ENCODE data around the gene FOXN3. TPM values are rescaled to one million over a fixed set of nuclear protein-coding genes. Genes with fewer than 3 reads are reported as not detected.

The FOXN3 gene
- total RNA-seq, 1 experiment from 2014 or later: 125 TPM

DNA sequence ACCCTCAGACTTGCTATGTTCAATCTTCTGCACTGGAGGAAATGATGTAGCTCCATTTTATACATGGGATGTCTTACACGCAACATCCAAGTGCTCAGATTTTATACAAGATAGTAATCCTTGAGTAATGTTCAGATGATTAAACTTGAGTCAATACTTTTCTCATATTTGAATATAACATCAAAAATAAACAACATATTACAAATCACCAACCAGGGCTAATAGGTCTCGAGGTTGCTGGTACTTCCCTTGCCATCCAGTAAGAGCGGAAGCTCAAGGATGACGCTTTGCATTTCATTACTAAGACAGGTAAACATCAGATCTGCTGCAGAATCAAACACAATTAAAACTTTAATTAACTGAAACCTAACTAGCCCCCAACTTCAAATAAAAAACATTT, 97.3 kb downstream of the FOXN3 start:
- Mint-ChIP-seq H3K4me3 (no peak overlapping the region), H3K4me1 (peaks cover 21 to 27% of the 10 kb centered on the region in 2 experiments), H3K27me3 (ENCODE audit: low read depth) (no peaks in the 10 kb centered on the region), H3K9me3 (peaks cover 22 to 33% of the 10 kb centered on the region in 2 experiments), H3K36me3 (ENCODE audit: insufficient read depth in 1 of 3, low read depth in 3 of 3) (peaks cover 61 to 84% (median 76%) of the 10 kb centered on the region in 3 experiments), H3K27ac (no peak overlapping the region)
- H3K79me1 ChIP-seq (ENCODE audit: insufficient read depth, low read depth, low read length, poor library complexity, severe bottlenecking): peaks cover 13% of the 10 kb centered on the region
- H2BK5ac ChIP-seq (ENCODE audit: insufficient read length, low read length): no peak overlapping the region
- H3K27me3 ChIP-seq (ENCODE audit: insufficient read depth, low read length): no peaks in the 10 kb centered on the region
- no peak overlapping the region for H3K18ac ChIP-seq (ENCODE audit: insufficient read length, low read depth, low read length)
- no peak for DNase-seq
- no peak overlapping the region for H2BK15ac ChIP-seq (ENCODE audit: low read depth, low read length)
- H4K91ac ChIP-seq (ENCODE audit: insufficient read length, low read depth, low read length): no peak overlapping the region
- no peaks in the 10 kb centered on the region for H4K20me1 ChIP-seq (ENCODE audit: control insufficient read depth, insufficient read depth, insufficient read length)
- H2BK20ac ChIP-seq (ENCODE audit: low read depth, low read length, poor library complexity, severe bottlenecking): no peak overlapping the region
- no peak overlapping the region for H3K23ac ChIP-seq (ENCODE audit: insufficient read length, low read depth, low read length)
- H3K4me1 ChIP-seq (ENCODE audit: insufficient read depth, low read length): no peaks in the 10 kb centered on the region; the same call in 1 of the 2 replicates
- H3K56ac ChIP-seq (ENCODE audit: insufficient read length, low read depth, low read length): no peak overlapping the region
- H3K79me2 ChIP-seq (ENCODE audit: insufficient read depth, low read length): peaks cover 34% of the 10 kb centered on the region; the same call in 1 of the 2 replicates
- H3K4ac ChIP-seq (ENCODE audit: low read depth, low read length): no peak overlapping the region
- H4K5ac ChIP-seq (ENCODE audit: insufficient read length, low read depth, low read length): no peak overlapping the region
- H2BK12ac ChIP-seq (ENCODE audit: insufficient read length, low read depth, low read length): no peak overlapping the region
- H4K8ac ChIP-seq (replicated peaks; ENCODE audit: insufficient read length, low read depth, low read length): no peak overlapping the region
- H3K4me2 ChIP-seq (ENCODE audit: insufficient read depth, insufficient read length, low read length): no peak overlapping the region
- no peak overlapping the region for H2AFZ ChIP-seq (ENCODE audit: low read length)
- no peak overlapping the region for H2AK5ac ChIP-seq (ENCODE audit: insufficient read length, low read length)
- WGBS (ENCODE audit: extremely low coverage, insufficient read length, low lambda C conversion rate): no CpG with 5 or more reads among the region's 4 CpGs
- no peak overlapping the region for H3K27ac ChIP-seq (ENCODE audit: insufficient read length, low read depth, low read length)
- H3K9me3 ChIP-seq (ENCODE audit: control insufficient read depth, low read depth, low read length): peaks cover 9% of the 10 kb centered on the region
- no peaks in the 10 kb centered on the region for H3K23me2 ChIP-seq (ENCODE audit: insufficient read length, low read depth, low read length, poor library complexity, severe bottlenecking)
- H2BK120ac ChIP-seq (ENCODE audit: low read depth, low read length, poor library complexity, severe bottlenecking): no peak overlapping the region
- no peak overlapping the region for H3K9ac ChIP-seq (ENCODE audit: extremely low read depth, insufficient read length, low read length)
- no peak overlapping the region for H3T11ph ChIP-seq (ENCODE audit: low read length)
- no peak overlapping the region for H3K14ac ChIP-seq (ENCODE audit: insufficient read depth, low read length)
- TF ChIP-seq, protein P1, sequence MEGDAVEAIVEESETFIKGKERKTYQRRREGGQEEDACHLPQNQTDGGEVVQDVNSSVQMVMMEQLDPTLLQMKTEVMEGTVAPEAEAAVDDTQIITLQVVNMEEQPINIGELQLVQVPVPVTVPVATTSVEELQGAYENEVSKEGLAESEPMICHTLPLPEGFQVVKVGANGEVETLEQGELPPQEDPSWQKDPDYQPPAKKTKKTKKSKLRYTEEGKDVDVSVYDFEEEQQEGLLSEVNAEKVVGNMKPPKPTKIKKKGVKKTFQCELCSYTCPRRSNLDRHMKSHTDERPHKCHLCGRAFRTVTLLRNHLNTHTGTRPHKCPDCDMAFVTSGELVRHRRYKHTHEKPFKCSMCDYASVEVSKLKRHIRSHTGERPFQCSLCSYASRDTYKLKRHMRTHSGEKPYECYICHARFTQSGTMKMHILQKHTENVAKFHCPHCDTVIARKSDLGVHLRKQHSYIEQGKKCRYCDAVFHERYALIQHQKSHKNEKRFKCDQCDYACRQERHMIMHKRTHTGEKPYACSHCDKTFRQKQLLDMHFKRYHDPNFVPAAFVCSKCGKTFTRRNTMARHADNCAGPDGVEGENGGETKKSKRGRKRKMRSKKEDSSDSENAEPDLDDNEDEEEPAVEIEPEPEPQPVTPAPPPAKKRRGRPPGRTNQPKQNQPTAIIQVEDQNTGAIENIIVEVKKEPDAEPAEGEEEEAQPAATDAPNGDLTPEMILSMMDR (conservative IDR thresholded peaks at IDR 0.05): no peak
